ENCODE measurements around the gene EPM2AIP1. TPM values are rescaled to one million over a fixed set of nuclear protein-coding genes. Genes with fewer than 3 reads are reported as not detected.

Gene EPM2AIP1
- total RNA-seq, 2 experiments from 2014 or later = 31.7 to 35.7 TPM

DNA sequence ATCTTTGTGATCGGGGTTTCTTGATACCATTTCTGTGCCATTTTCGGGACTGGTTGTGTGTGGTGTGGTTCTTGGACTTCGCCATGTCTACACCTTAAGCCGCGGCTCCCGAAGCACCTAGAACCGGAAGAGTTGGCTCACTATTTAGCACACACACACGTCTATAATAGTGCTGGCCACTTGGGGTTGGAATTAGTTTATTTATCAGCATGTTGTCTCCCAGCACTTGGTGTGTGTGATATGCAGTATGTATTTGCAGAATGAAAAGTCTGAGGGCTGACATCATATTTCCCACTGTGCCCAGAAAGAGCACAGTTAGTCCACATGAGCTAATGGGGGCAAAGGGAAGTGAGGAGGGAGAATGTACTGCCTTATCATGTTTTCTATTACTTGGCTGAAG, 24.0 kb upstream of the EPM2AIP1 start:
- ChIA-PET CTCF (ENCODE audit: unreplicated experiment) (no interaction called here), POLR2A (no interaction called here)
- Histone ChIP-seq H2AFZ (ENCODE audit: low read length) (no peak overlapping the region), H3K9me3 (ENCODE audit: low read length) (no peaks in the 10 kb centered on the region), H3K4me2 (ENCODE audit: low read length) (no peak overlapping the region), H4K20me1 (ENCODE audit: insufficient read depth, low read length) (peaks cover 3% of the 10 kb centered on the region; the same call in 1 of the 2 replicates), H3K79me2 (ENCODE audit: insufficient read depth, low read depth, low read length) (no peaks in the 10 kb centered on the region), H3K27ac (ENCODE audit: low read depth, low read length, poor library complexity, severe bottlenecking) (no peak overlapping the region), H3K36me3 (ENCODE audit: insufficient read depth, low read length) (peaks cover 96% of the 10 kb centered on the region), H3K4me1 (ENCODE audit: insufficient read depth, low read length, poor library complexity, severe bottlenecking) (no peaks in the 10 kb centered on the region), H3K9me2 (ENCODE audit: insufficient read depth, low read length) (no peaks in the 10 kb centered on the region), H3K4me3 (ENCODE audit: low read depth, low read length, poor library complexity, severe bottlenecking) (no peak overlapping the region)
- intact Hi-C loops (cut with micrococcal nuclease; ENCODE audit: unreplicated experiment) = no loop called here
- TF ChIP-seq, protein P1, sequence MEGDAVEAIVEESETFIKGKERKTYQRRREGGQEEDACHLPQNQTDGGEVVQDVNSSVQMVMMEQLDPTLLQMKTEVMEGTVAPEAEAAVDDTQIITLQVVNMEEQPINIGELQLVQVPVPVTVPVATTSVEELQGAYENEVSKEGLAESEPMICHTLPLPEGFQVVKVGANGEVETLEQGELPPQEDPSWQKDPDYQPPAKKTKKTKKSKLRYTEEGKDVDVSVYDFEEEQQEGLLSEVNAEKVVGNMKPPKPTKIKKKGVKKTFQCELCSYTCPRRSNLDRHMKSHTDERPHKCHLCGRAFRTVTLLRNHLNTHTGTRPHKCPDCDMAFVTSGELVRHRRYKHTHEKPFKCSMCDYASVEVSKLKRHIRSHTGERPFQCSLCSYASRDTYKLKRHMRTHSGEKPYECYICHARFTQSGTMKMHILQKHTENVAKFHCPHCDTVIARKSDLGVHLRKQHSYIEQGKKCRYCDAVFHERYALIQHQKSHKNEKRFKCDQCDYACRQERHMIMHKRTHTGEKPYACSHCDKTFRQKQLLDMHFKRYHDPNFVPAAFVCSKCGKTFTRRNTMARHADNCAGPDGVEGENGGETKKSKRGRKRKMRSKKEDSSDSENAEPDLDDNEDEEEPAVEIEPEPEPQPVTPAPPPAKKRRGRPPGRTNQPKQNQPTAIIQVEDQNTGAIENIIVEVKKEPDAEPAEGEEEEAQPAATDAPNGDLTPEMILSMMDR (conservative IDR thresholded peaks at IDR 0.05; ENCODE audit: low read length) = no peak
- no peak for TF ChIP-seq EZH2phosphoT487 (IDR thresholded peaks at IDR 0.05; ENCODE audit: borderline replicate concordance, low read depth, low read length)
- no peak for DNase-seq (ENCODE audit: low spot score)
- no TSS peak for BruUV-seq (replicated peaks)

DNA sequence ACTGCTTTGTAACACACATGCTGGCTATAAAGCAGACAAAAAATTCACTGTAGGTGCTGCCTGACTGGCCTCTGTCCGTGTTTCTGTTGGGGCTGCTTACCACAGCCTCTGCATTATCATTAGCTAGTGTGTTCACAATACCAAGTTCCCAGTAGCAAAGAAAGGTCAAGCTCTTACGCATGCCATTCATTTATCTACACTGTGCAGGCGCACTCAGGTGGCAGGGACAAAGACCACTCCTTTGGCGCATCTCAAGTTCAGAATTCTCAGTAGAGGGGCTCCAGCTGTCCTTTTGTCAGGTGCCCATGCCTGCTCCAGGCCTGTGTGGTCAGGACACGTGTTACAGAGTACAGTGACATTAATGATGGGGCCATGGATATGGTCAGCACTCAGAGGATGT, 22.7 kb upstream of the EPM2AIP1 start:
- POLR2A ChIA-PET = interaction anchor here (1.2 kb wide), 2 partner anchors 9 to 14 kb away, joined by 6 read pairs; no protein-coding TSS in a partner anchor
- no peak for TF ChIP-seq EZH2phosphoT487 (IDR thresholded peaks at IDR 0.05; ENCODE audit: borderline replicate concordance, low read depth, low read length)
- TF ChIP-seq, protein P1 (conservative IDR thresholded peaks at IDR 0.05; ENCODE audit: low read length) = no peak
- CTCF ChIA-PET (ENCODE audit: unreplicated experiment) = interaction anchor here (1.2 kb wide), 1 partner anchor 9 kb away, joined by 3 read pairs; no protein-coding TSS in a partner anchor
- no peaks in the 10 kb centered on the region for H3K9me2 ChIP-seq (ENCODE audit: insufficient read depth, low read length)
- H2AFZ ChIP-seq (ENCODE audit: low read length) = no peak overlapping the region
- no peak for DNase-seq (ENCODE audit: low spot score)
- no peaks in the 10 kb centered on the region for H3K79me2 ChIP-seq (ENCODE audit: insufficient read depth, low read depth, low read length)
- no peak overlapping the region for H3K4me3 ChIP-seq (ENCODE audit: low read depth, low read length, poor library complexity, severe bottlenecking)
- no peak overlapping the region for H3K4me2 ChIP-seq (ENCODE audit: low read length)
- H3K36me3 ChIP-seq (ENCODE audit: insufficient read depth, low read length) = peaks cover 93% of the 10 kb centered on the region
- peaks cover 3% of the 10 kb centered on the region; the same call in 1 of the 2 replicates for H4K20me1 ChIP-seq (ENCODE audit: insufficient read depth, low read length)
- H3K4me1 ChIP-seq (ENCODE audit: insufficient read depth, low read length, poor library complexity, severe bottlenecking) = no peaks in the 10 kb centered on the region
- BruUV-seq (replicated peaks) = no TSS peak
- intact Hi-C loops (cut with micrococcal nuclease; ENCODE audit: unreplicated experiment) = no loop called here
- H3K9me3 ChIP-seq (ENCODE audit: low read length) = no peaks in the 10 kb centered on the region
- no peak overlapping the region for H3K27ac ChIP-seq (ENCODE audit: low read depth, low read length, poor library complexity, severe bottlenecking)

DNA sequence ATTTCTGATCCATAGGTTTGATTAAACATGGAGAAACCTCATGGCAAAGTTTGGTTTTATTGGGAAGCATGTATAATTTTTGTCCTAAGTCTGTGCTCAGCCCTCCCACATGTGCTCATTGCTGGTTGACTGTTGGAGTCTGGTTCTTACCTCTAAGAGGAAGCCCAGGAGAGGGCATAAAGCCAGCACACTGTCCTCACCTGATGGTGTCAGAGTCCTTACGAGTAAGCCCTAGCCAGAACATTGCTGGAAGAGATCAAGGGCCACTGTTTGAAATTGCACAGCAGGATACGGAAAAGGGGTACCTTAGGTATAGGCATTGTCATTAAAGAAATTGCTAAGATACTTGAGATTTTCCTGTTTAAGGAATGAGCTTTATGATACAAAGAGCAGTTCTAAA, 21.7 kb upstream of the EPM2AIP1 start:
- no peak overlapping the region for H3K4me3 ChIP-seq (ENCODE audit: low read depth, low read length, poor library complexity, severe bottlenecking)
- ChIA-PET POLR2A (interaction anchor here (1.2 kb wide), 1 partner anchor 10 kb away, joined by 6 read pairs; no protein-coding TSS in a partner anchor), CTCF (ENCODE audit: unreplicated experiment) (no interaction called here)
- no peaks in the 10 kb centered on the region for H3K9me3 ChIP-seq (ENCODE audit: low read length)
- intact Hi-C loops (cut with micrococcal nuclease; ENCODE audit: unreplicated experiment) = no loop called here
- TSS peak; percentile 24 for BruUV-seq (replicated peaks)
- no peak for TF ChIP-seq EZH2phosphoT487 (IDR thresholded peaks at IDR 0.05; ENCODE audit: borderline replicate concordance, low read depth, low read length)
- TF ChIP-seq, protein P1 (conservative IDR thresholded peaks at IDR 0.05; ENCODE audit: low read length) = no peak
- H3K9me2 ChIP-seq (ENCODE audit: insufficient read depth, low read length) = no peaks in the 10 kb centered on the region
- no peaks in the 10 kb centered on the region for H3K4me1 ChIP-seq (ENCODE audit: insufficient read depth, low read length, poor library complexity, severe bottlenecking)
- H3K4me2 ChIP-seq (ENCODE audit: low read length) = no peak overlapping the region
- peaks cover 3% of the 10 kb centered on the region; the same call in 1 of the 2 replicates for H4K20me1 ChIP-seq (ENCODE audit: insufficient read depth, low read length)
- DNase-seq (ENCODE audit: low spot score) = no peak
- H3K27ac ChIP-seq (ENCODE audit: low read depth, low read length, poor library complexity, severe bottlenecking) = no peak overlapping the region
- H3K79me2 ChIP-seq (ENCODE audit: insufficient read depth, low read depth, low read length) = no peaks in the 10 kb centered on the region
- no peak overlapping the region for H2AFZ ChIP-seq (ENCODE audit: low read length)
- H3K36me3 ChIP-seq (ENCODE audit: insufficient read depth, low read length) = peaks cover 89% of the 10 kb centered on the region

Data from OCI-LY7 (cell line).